Sigmoid colon (tissue), 7 donors: ENCODE data around the gene TBCK. TPM values are rescaled to one million over a fixed set of nuclear protein-coding genes. Genes with fewer than 3 reads are reported as not detected.

ENCODE experiments used
- DNase-seq: peaks from one replicate; pipeline ENCODE4 v3.0.0-alpha.2; 2019
- H3K27ac ChIP-seq, 4 donors: fragments of 200-600 bp; sonication (generic); one replicate each; pipeline ENCODE4 v1.5.1; 2016 to 2019; ENCODE audit warnings: mild to moderate bottlenecking in 1 of 4
- H3K27me3 ChIP-seq, 3 donors: fragments of 200-600 bp; sonication (generic); one replicate each; pipeline ENCODE4 v1.5.1; 2019; ENCODE audit warnings: mild to moderate bottlenecking in 1 of 3
- H3K36me3 ChIP-seq, 4 donors: fragments of 200-600 bp; sonication (generic); one replicate each; pipeline ENCODE4 v1.5.1; 2016 to 2019
- H3K4me1 ChIP-seq, 4 donors: fragments of 200-600 bp; sonication (generic); one replicate each; pipeline ENCODE4 v1.5.1; 2017 to 2019
- H3K4me3 ChIP-seq, 4 donors: fragments of 200-600 bp; sonication (generic); one replicate each; pipeline ENCODE4 v1.5.1; 2017 to 2019; ENCODE audit warnings: mild to moderate bottlenecking in 2 of 4, moderate library complexity in 1 of 4
- H3K9me3 ChIP-seq, 4 donors: fragments of 200-600 bp in 3 of 4; sonication (generic) in 3 of 4; one replicate each; pipeline versions ENCODE4 v1.5.1 to v1.6.1; 2013 to 2019
- EP300 ChIP-seq, 4 donors: sonication (generic); formaldehyde crosslinking; IDR thresholded peaks; one replicate each; pipeline ENCODE4 v1.6.1; 2017; ENCODE audit warnings: antibody characterized with exemption in 4 of 4
- POLR2A ChIP-seq, 2 donors: fragments of 450-650 bp; IDR thresholded peaks; one replicate each; pipeline ENCODE4 v1.6.1; 2016; ENCODE audit warnings: antibody characterized with exemption in 2 of 2, mild to moderate bottlenecking in 2 of 2, moderate library complexity in 2 of 2
- POLR2AphosphoS5 ChIP-seq, 4 donors: sonication (generic); formaldehyde crosslinking; IDR thresholded peaks; one replicate each; pipeline ENCODE4 v1.6.1; 2017; ENCODE audit warnings: antibody characterized with exemption in 4 of 4
- WGBS, 2 donors: extraction: QIAGEN DNeasy Blood & Tissue Kit; methylation state at CpG; one replicate each; pipeline ENCODE4 v1.1.7; 2013; 5-methylcytosine and 5-hydroxymethylcytosine counted together
- intact Hi-C: fragments of 100-400 bp; cut with DNase I; formaldehyde crosslinking; loops from one replicate; pipeline ENCODE4 v1.15.1; 2023
- polyA plus RNA-seq, 3 donors: library from polyadenylated mRNA; stranded (reverse); fragments of 200-250 nt; gene quantifications; one replicate each; pipeline ENCODE4 v1.2.3, GENCODE V29; 2013
- total RNA-seq, 4 donors: library from RNA; depleted of rRNA; stranded (reverse); fragments of >200 nt; gene quantifications; one replicate each; pipeline ENCODE4 v1.1.0, GENCODE V29; 2016
- TF ChIP-seq, protein P1 (sequence below), 4 experiments: fragments of 450-650 bp in 3 of 4; fragments of 200-600 bp in 1 of 4; IDR thresholded peaks; one replicate each; pipeline ENCODE4 v1.5.1; 2016 to 2019; ENCODE audit warnings: antibody characterized with exemption in 4 of 4, mild to moderate bottlenecking in 3 of 4, moderate library complexity in 2 of 4
- donor health status: healthy with polysubstance abuse.
- donor health status: Bipolar disorder and iron deficiency.
- donor health status: healthy.

The TBCK gene
- total and polyA plus RNA-seq, 7 donors: 4.8 to 43.5 (median 26.3) TPM

DNA sequence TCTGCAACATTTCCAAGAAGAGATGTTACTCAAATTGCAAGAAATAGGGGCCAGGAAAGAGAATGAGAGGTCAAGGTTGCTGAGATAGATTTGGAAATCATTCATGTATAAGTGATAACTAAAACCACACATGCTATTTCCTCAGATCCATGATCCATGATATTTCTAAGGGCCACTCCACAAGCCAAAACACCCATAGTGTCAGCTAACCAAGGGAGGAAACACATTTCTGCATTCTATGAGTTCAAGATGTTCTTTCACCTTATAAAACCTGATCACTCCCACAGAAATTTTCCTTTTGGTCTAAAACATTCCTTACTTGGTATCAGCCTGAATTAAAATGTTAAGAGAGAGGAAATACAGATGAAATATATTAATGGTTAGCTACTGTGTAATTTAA is 47.2 kb downstream of the TBCK start:
- no peaks in the 10 kb centered on the region for H3K36me3 ChIP-seq
- H3K27ac ChIP-seq: no peak overlapping the region
- TF ChIP-seq POLR2A (IDR thresholded peaks at IDR 0.05): no peak
- H3K4me1 ChIP-seq: peaks cover 0 to 3% (median 0%) of the 10 kb centered on the region in 4 donors
- intact Hi-C loops: no loop called here
- H3K4me3 ChIP-seq: no peak overlapping the region
- H3K27me3 ChIP-seq: no peaks in the 10 kb centered on the region
- no peaks in the 10 kb centered on the region for H3K9me3 ChIP-seq
- DNase-seq: no peak

DNA sequence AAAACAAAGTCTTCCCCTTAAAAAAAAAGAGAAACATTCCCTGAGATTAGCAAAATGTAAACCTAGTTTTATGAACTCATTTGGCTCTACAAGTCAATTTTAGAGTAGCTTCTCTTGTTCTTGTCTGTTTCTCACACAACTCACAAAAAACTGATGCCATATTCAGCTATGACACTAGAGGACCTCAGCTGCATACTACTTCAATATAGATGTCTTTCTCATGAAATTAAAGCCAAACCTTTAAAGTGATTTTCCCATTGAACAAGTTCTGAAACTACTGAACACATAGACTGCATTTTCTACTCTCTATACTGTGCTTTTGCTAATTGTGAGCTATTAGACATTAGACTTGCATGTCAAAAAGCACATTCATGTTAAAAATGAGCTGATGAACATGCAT is 49.8 kb downstream of the TBCK start:
- no peaks in the 10 kb centered on the region for H3K27me3 ChIP-seq
- H3K4me3 ChIP-seq: no peak overlapping the region
- no peak for TF ChIP-seq POLR2A (IDR thresholded peaks at IDR 0.05)
- TF ChIP-seq, protein P1, sequence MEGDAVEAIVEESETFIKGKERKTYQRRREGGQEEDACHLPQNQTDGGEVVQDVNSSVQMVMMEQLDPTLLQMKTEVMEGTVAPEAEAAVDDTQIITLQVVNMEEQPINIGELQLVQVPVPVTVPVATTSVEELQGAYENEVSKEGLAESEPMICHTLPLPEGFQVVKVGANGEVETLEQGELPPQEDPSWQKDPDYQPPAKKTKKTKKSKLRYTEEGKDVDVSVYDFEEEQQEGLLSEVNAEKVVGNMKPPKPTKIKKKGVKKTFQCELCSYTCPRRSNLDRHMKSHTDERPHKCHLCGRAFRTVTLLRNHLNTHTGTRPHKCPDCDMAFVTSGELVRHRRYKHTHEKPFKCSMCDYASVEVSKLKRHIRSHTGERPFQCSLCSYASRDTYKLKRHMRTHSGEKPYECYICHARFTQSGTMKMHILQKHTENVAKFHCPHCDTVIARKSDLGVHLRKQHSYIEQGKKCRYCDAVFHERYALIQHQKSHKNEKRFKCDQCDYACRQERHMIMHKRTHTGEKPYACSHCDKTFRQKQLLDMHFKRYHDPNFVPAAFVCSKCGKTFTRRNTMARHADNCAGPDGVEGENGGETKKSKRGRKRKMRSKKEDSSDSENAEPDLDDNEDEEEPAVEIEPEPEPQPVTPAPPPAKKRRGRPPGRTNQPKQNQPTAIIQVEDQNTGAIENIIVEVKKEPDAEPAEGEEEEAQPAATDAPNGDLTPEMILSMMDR (IDR thresholded peaks at IDR 0.05): no peak
- no peaks in the 10 kb centered on the region for H3K36me3 ChIP-seq
- no peaks in the 10 kb centered on the region for H3K4me1 ChIP-seq
- no peak overlapping the region for H3K27ac ChIP-seq
- no peaks in the 10 kb centered on the region for H3K9me3 ChIP-seq
- intact Hi-C loops: no loop called here
- no peak for DNase-seq

DNA sequence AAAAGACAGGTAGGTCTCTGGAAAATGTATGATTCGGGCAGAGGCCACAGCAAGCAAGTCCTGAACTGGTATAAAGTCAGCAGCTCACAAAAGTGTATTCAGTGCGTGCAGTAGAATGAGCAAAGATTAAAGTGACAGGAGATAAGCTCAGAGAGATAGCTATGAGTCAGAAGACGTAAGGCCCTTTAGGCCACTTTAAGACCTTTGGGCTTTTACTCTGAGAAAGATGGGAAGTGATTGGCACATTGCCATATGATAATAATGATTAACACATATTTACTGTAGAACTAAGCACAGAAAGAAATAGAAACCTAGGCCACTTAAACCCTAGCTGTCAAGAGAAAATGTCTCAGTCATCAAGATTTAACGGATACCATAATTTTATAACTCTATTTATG is 51.7 kb downstream of the TBCK start:
- Histone ChIP-seq H3K27me3 (no peaks in the 10 kb centered on the region), H3K9me3 (no peaks in the 10 kb centered on the region), H3K27ac (no peak overlapping the region), H3K4me3 (no peak overlapping the region), H3K36me3 (no peaks in the 10 kb centered on the region), H3K4me1 (no peaks in the 10 kb centered on the region)
- no peak for DNase-seq
- intact Hi-C loops: no loop called here
- TF ChIP-seq POLR2AphosphoS5 (IDR thresholded peaks at IDR 0.05) (no peak), POLR2A (IDR thresholded peaks at IDR 0.05) (no peak), EP300 (IDR thresholded peaks at IDR 0.05) (no peak)
- TF ChIP-seq, protein P1 (IDR thresholded peaks at IDR 0.05): no peak
- 20 to 63% methylated on average over 4 of the region's 4 CpGs for WGBS, 2 donors

DNA sequence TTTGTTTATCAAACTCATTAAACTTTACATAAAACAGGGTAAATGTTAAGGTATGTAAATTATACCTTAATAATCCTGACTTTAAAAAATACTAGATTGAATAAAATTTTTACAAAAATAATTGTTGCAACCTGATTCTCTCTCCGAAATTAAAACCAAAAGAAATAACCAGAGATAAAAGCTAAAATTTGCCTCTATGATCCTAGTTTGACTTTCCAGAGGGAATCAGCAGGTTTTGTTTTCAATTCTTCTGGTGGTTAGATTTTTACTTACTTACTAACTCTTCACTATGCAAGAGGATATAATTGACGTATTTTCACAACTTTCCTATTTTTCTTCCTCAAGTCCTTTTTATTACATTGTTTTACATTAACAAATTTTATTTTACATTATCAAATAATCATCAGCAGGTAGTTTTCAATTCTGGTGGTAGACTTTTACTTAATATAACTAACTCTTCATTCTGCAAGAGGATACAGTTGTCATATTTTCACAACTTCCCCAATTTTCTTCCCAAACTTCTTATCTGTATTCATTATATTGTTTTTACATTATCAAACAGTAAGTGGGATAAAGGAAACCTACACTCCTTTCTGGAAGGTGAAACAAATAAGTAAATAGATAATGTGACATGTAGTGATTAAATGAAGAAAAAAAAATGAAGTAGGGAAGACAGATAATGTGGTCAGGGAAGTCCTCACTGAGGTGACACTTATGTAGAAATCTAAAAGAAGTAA is 52.2 kb downstream of the TBCK start:
- DNase-seq: no peak
- no peak for TF ChIP-seq EP300 (IDR thresholded peaks at IDR 0.05)
- TF ChIP-seq POLR2AphosphoS5 (IDR thresholded peaks at IDR 0.05): no peak
- TF ChIP-seq, protein P1 (IDR thresholded peaks at IDR 0.05): no peak
- no peak for TF ChIP-seq POLR2A (IDR thresholded peaks at IDR 0.05)
- WGBS, 2 donors: 77 to 90% methylated on average over 2 of the region's 2 CpGs
- Histone ChIP-seq H3K27me3 (no peaks in the 10 kb centered on the region), H3K4me1 (no peaks in the 10 kb centered on the region), H3K27ac (no peak overlapping the region), H3K36me3 (no peaks in the 10 kb centered on the region), H3K4me3 (no peak overlapping the region), H3K9me3 (no peaks in the 10 kb centered on the region)
- intact Hi-C loops: no loop called here

DNA sequence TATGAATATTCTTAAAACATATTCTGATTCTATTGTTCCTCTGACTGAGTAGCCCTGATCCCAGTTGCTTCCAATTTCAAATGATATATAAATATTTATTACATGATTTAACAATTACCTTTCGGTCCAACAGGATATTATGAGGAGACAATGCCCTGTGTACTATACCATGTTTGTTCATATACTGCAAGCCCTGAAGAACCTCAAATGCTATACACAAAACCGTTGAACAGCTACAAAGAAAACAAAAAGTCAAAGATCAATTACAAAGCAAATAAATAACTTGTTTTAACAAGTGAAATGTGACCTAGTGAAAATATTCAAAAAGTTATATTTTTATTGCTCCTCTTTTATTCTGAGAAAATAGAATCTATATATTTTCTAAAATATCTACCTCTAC is 54.0 kb downstream of the TBCK start:
- Histone ChIP-seq H3K27me3 (no peaks in the 10 kb centered on the region), H3K36me3 (no peaks in the 10 kb centered on the region), H3K4me3 (no peak overlapping the region), H3K4me1 (no peaks in the 10 kb centered on the region), H3K27ac (no peak overlapping the region), H3K9me3 (no peaks in the 10 kb centered on the region)
- intact Hi-C loops: no loop called here
- WGBS, 2 donors: 57 to 78% methylated on average over 2 of the region's 2 CpGs
- TF ChIP-seq POLR2A (IDR thresholded peaks at IDR 0.05) (no peak), EP300 (IDR thresholded peaks at IDR 0.05) (no peak), POLR2AphosphoS5 (IDR thresholded peaks at IDR 0.05) (no peak)
- TF ChIP-seq, protein P1 (IDR thresholded peaks at IDR 0.05): no peak
- DNase-seq: no peak
